Measurements from ENCODE around the gene FAM131B. TPM values are rescaled to one million over a fixed set of nuclear protein-coding genes. Genes with fewer than 3 reads are reported as not detected.
"Not testable (repeated sequence)": the region's sequence is repeated elsewhere in the genome, so short reads cannot be mapped to it uniquely, and the experiment has no call there.

FAM131B gene
- total RNA-seq, 1 experiment from 2014 or later: 0.22 TPM

GRCh38 chr7:143397710-143398530 lies 35.4 kb upstream of the FAM131B start:
- no peak for DNase-seq
- no peak overlapping the region for H3K4me3 ChIP-seq
- H3K9me3 ChIP-seq (replicated peaks): no peaks in the 10 kb centered on the region
- no peaks in the 10 kb centered on the region for H3K4me1 ChIP-seq
- H3K36me3 ChIP-seq: no peaks in the 10 kb centered on the region
- no peak overlapping the region for H3K27ac ChIP-seq
- H3K27me3 ChIP-seq: no peaks in the 10 kb centered on the region; the same call in 1 of the 2 replicates

GRCh38 chr7:143396625-143397556 lies 34.4 kb upstream of the FAM131B start:
- no peaks in the 10 kb centered on the region for H3K4me1 ChIP-seq
- H3K36me3 ChIP-seq: no peaks in the 10 kb centered on the region
- no peaks in the 10 kb centered on the region for H3K9me3 ChIP-seq (replicated peaks)
- no peak overlapping the region for H3K4me3 ChIP-seq
- DNase-seq: no peak
- H3K27ac ChIP-seq: no peak overlapping the region
- no peaks in the 10 kb centered on the region for H3K27me3 ChIP-seq

DNA sequence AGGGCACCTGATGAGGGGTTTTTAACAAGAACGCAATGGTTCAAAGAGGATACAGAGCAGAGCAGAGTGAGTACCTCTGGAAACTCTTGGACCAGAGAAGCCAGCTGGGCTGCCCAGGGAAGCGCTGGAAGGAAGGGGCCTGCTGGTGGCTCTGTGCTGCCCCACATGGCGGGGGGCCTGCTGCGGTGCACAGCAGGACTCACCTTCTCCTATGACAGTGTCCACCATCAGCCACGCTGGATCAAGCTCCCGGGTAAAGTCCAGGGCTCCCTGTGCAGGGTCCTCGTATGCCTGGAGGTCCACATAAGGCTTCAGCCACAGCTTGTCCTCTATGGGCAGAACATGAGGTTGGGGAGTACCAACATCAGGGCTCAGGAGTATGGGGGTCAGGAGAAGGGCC lies 33.7 kb upstream of the FAM131B start:
- Histone ChIP-seq H3K27me3 (no peaks in the 10 kb centered on the region), H3K4me1 (no peaks in the 10 kb centered on the region), H3K27ac (no peak overlapping the region), H3K36me3 (peaks cover 7% of the 10 kb centered on the region; the same call in 1 of the 2 replicates), H3K9me3 (replicated peaks) (no peaks in the 10 kb centered on the region), H3K4me3 (no peak overlapping the region)
- no peak for DNase-seq

GRCh38 chr7:143395187-143396149 lies 33.0 kb upstream of the FAM131B start:
- Histone ChIP-seq H3K4me3 (no peak overlapping the region), H3K9me3 (replicated peaks) (no peaks in the 10 kb centered on the region), H3K27ac (no peak overlapping the region), H3K4me1 (no peaks in the 10 kb centered on the region), H3K27me3 (no peaks in the 10 kb centered on the region), H3K36me3 (peaks cover 12% of the 10 kb centered on the region; the same call in 1 of the 2 replicates)
- DNase-seq: no peak

- Histone ChIP-seq H3K27ac (no peak overlapping the region), H3K9me3 (replicated peaks) (no peaks in the 10 kb centered on the region), H3K4me3 (no peak overlapping the region), H3K27me3 (no peaks in the 10 kb centered on the region), H3K36me3 (peaks cover 19% of the 10 kb centered on the region; the same call in 1 of the 2 replicates), H3K4me1 (no peaks in the 10 kb centered on the region)
- DNase-seq: no peak
Observed at GRCh38 chr7:143394777-143395176, 32.3 kb upstream of the FAM131B start.

GRCh38 chr7:143394068-143394467 lies 31.6 kb upstream of the FAM131B start:
- DNase-seq: no peak
- H3K27me3 ChIP-seq: no peaks in the 10 kb centered on the region
- peaks cover 24% of the 10 kb centered on the region for H3K36me3 ChIP-seq
- no peak overlapping the region for H3K27ac ChIP-seq
- H3K4me1 ChIP-seq: no peaks in the 10 kb centered on the region
- H3K9me3 ChIP-seq (replicated peaks): no peaks in the 10 kb centered on the region
- H3K4me3 ChIP-seq: no peak overlapping the region

- Histone ChIP-seq H3K4me1 (no peaks in the 10 kb centered on the region), H3K4me3 (no peak overlapping the region), H3K27ac (no peak overlapping the region), H3K27me3 (no peaks in the 10 kb centered on the region), H3K36me3 (peaks cover 30% of the 10 kb centered on the region), H3K9me3 (replicated peaks) (no peaks in the 10 kb centered on the region)
- no peak for DNase-seq
Observed at GRCh38 chr7:143393267-143394041, 30.9 kb upstream of the FAM131B start.

GRCh38 chr7:143392875-143393266 lies 30.4 kb upstream of the FAM131B start:
- Histone ChIP-seq H3K4me1 (no peaks in the 10 kb centered on the region), H3K9me3 (replicated peaks) (no peaks in the 10 kb centered on the region), H3K4me3 (no peak overlapping the region), H3K27me3 (no peaks in the 10 kb centered on the region), H3K27ac (no peak overlapping the region), H3K36me3 (peaks cover 31% of the 10 kb centered on the region)
- no peak for DNase-seq

- H3K36me3 ChIP-seq: peaks cover 31% of the 10 kb centered on the region
- not testable (repeated sequence) for H3K27ac ChIP-seq; H3K27me3 ChIP-seq; DNase-seq; H3K4me3 ChIP-seq; H3K9me3 ChIP-seq (replicated peaks); H3K4me1 ChIP-seq
Observed at GRCh38 chr7:143392427-143392826, 29.9 kb upstream of the FAM131B start.

DNA sequence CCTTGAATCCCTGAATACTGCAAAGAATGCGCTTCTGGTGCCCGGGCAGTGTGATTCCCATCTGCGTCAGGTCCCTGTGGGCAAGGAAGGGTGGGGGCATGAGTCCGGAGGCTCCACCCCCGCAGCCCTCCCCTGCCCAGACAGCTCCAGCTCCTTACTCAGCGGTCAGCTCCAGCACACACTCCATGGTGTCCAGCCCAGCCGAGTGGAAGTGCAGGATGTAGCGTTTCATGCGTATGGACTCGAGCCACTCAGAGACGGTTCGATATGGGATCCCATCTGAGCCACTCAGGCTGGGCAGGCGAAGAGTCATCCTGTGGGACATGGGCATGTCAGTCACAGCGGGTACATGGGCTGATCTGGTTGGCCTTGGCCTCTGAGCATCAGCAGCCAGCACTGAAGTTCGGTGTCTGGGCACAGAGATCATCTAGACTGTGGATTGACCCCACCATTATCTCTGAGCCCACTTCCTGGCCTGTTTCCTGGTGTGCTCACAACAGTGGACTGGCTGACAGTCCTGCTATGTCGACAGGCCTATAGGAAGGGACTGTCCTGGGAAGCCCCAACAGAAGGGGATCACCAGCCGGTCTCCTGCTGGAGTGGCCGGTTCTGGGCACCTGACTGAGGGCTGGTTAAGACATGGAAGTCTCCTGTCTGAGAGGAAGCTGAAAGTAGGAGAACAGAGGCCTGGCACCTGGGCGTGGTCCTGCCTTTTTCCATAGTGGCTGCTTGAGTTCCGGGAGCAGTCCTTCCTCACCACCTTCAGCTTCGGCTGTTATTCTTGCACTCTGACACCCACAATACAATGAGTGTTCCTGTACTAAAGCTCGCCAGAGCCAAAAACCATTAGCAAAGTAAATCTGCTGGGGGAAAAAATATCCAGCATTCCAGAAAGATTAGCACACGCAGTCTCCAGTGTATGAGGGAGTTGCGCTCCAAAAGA lies 29.2 kb upstream of the FAM131B start:
- H3K27ac ChIP-seq: no peak overlapping the region
- no peak overlapping the region for H3K4me3 ChIP-seq
- peaks cover 31% of the 10 kb centered on the region for H3K36me3 ChIP-seq
- no peaks in the 10 kb centered on the region for H3K4me1 ChIP-seq
- no peaks in the 10 kb centered on the region for H3K27me3 ChIP-seq
- H3K9me3 ChIP-seq (replicated peaks): no peaks in the 10 kb centered on the region
- DNase-seq: no peak

DNA sequence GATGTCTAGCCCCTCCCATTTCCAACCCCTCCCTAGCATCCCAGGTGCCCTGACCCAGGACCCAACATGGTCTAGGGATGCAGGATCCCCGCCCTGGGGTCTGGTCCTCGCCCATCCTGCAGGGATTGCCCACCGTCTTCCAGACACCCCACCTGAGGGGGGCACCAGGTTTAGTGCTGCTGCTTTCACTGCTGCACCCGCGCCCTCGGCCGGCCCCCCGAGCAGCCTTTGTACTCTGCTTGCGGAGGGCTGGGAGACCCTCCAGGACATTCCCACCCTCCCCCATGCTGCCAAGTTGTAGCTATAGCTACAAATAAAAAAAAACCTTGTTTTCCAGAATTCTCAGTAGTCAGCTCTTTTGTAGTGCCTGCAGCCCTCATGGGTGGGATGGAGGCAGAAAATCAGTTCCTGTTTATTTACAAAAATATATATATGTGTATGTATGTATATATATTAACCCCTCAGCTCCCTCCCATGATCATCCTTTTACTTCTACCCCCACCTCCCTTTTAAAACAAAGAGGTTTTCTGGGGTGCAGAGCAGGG lies 28.3 kb upstream of the FAM131B start:
- H3K27ac ChIP-seq: no peak overlapping the region

DNA sequence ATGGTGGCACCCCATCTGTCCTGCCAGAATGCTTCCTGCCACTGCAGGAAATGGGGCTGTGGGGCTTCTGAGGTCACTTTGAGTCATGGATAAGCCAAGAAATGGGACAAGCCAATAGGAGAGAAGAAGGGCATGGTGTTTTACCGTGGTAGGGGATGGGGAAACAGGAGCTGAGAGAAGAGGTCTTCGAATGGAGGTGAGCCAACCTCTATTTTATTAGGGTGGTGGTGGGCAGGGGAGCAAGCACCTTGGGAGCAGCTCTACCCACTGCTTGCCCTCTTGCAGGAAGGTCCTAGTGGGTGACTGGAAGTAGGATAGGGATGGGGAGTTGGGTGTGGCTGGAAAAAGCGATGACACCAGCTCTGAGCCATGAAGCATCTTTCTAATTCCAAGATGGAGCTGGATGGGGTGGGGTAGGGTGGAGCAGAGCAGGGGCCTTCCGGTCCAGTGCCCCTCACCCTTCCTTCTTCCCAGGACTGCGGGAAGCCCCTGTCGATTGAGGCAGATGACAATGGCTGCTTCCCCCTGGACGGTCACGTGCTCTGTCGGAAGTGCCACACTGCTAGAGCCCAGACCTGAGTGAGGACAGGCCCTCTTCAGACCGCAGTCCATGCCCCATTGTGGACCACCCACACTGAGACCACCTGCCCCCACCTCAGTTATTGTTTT lies 27.7 kb upstream of the FAM131B start:
- DNase-seq: no peak
- Histone ChIP-seq H3K27ac (no peak overlapping the region), H3K9me3 (replicated peaks) (no peaks in the 10 kb centered on the region), H3K36me3 (peaks cover 31% of the 10 kb centered on the region), H3K4me3 (no peak overlapping the region), H3K27me3 (no peaks in the 10 kb centered on the region), H3K4me1 (peaks cover under 1% of the 10 kb centered on the region; the same call in 1 of the 2 replicates)

More for the DNA sequence above, 28.3 kb upstream of the FAM131B start:
- no peak for DNase-seq
- H3K9me3 ChIP-seq (replicated peaks): no peaks in the 10 kb centered on the region
- no peak overlapping the region for H3K4me3 ChIP-seq
- no peaks in the 10 kb centered on the region for H3K4me1 ChIP-seq
- peaks cover 31% of the 10 kb centered on the region for H3K36me3 ChIP-seq
- no peaks in the 10 kb centered on the region for H3K27me3 ChIP-seq
